ENCODE results near the gene AP3S1.

The AP3S1 gene

DNA sequence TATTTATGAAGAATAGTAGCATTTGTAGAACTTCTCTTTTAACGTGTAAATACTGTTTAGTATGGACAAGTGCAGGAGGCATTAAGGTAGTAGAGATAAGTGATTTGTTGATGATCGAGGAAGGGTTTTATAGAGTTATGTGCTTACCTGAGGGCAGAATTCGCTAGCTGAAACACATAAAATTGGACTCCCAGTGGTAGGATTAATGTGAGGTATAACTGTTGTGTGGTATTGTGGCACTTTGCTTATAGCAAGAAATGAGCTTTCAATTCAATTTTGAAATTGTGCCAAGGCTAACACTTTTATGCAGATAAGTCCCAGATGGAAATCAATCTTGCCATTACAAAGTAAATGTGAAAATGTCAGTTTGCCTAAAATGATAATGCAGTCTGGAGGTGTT, 1.2 kb downstream of the AP3S1 start:
- peaks cover 57% of the 10 kb centered on the region for H3K4me1 Mint-ChIP-seq (ENCODE audit: low read depth)
- no peaks in the 10 kb centered on the region for H3K36me3 Mint-ChIP-seq
- peak overlapping the region; percentile 91 for H3K27ac Mint-ChIP-seq
- H3K4me3 Mint-ChIP-seq, result peak overlapping the region; percentile 96
- H3K9me3 Mint-ChIP-seq (ENCODE audit: low read depth), result no peaks in the 10 kb centered on the region
- no peaks in the 10 kb centered on the region for H3K27me3 Mint-ChIP-seq

GRCh38 chr5:115843444-115844130, 1.9 kb downstream of the AP3S1 start:
- Mint-ChIP-seq H3K27me3 (no peaks in the 10 kb centered on the region), H3K4me3 (peak overlapping the region; percentile 96), H3K27ac (no peak overlapping the region), H3K9me3 (ENCODE audit: low read depth) (no peaks in the 10 kb centered on the region), H3K4me1 (ENCODE audit: low read depth) (peaks cover 52% of the 10 kb centered on the region), H3K36me3 (no peaks in the 10 kb centered on the region)

DNA sequence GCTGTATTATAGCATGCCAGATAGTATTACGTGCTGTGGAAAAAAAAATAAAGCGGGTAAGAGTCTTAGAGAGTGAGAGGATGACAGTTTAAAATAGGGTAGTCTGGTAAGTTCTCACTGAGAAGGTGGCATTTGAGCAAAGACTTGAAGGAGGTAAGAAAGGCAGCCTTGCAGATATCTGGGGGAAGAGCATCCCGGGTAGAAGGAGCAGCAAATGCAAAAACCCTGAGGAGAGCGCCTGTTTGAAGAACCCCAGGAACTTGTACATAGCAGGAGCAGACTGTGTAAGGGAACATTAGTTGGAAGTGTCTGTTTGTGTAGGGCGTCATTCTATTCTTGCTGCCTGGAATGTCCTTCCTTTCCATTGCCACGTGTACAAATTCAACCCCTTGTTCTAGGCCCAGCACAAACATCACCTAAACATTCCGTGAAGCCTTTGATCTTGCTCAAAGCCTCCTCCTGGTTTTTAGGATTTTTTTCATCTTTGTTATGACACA, 2.6 kb downstream of the AP3S1 start:
- Mint-ChIP-seq H3K4me1 (ENCODE audit: low read depth) (peaks cover 49% of the 10 kb centered on the region), H3K9me3 (ENCODE audit: low read depth) (no peaks in the 10 kb centered on the region), H3K27me3 (no peaks in the 10 kb centered on the region), H3K27ac (no peak overlapping the region), H3K36me3 (no peaks in the 10 kb centered on the region), H3K4me3 (no peak overlapping the region)

DNA sequence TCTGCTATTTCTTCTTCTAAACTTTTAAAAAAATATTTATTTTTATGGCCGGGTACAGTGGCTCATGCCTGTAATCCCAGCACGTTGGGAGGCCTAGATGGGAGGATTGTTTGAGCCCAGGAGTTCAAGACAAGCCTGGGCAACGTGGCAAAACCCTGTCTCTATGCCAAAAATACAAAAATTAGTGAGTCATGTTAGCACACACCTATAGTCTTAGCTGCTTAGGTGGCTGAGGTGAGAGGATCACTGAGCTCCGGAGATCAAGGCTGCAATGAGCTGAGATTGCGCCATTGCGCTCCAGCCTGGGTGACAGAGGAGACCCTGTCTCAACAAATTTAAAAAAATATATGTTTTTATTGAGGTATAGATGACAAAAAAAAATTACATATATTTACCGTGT, 5.6 kb downstream of the AP3S1 start:
- no peaks in the 10 kb centered on the region for H3K36me3 Mint-ChIP-seq
- peaks cover 45% of the 10 kb centered on the region for H3K4me1 Mint-ChIP-seq (ENCODE audit: low read depth)
- no peaks in the 10 kb centered on the region for H3K9me3 Mint-ChIP-seq (ENCODE audit: low read depth)
- no peak overlapping the region for H3K27ac Mint-ChIP-seq
- H3K27me3 Mint-ChIP-seq, result no peaks in the 10 kb centered on the region
- no peak overlapping the region for H3K4me3 Mint-ChIP-seq

DNA sequence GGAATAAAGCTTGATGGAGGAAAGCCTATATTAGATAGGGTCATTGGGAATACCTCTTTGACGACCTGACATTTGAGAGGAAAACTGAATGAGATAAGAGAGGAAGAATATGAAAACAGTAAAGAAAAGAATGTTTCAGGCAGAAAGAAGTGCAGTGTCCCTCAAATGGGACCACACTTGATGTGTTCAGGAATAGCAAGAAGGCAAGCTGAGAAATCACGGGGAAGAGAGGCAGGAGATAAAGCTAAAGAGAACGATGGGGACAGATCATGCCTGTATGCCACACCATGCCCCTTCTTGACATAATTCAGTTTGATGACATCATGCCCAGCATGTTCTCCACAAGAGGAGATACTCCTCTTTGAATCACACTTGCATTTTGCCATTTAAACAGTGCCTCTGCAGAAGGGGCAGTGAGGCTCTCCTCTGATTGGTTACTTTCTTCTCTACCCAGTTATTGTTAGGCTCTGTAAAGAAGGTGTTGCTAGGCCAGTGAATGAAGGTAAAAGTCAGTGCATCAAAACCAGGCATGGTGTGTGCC, 7.6 kb downstream of the AP3S1 start:
- Mint-ChIP-seq H3K4me3 (no peak overlapping the region), H3K27ac (no peak overlapping the region)

GRCh38 chr5:115850744-115851416, 9.1 kb downstream of the AP3S1 start:
- peaks cover 11% of the 10 kb centered on the region for H3K9me3 Mint-ChIP-seq (ENCODE audit: low read depth)
- no peak overlapping the region for H3K4me3 Mint-ChIP-seq
- H3K27ac Mint-ChIP-seq, result peak overlapping the region; percentile 13
- H3K4me1 Mint-ChIP-seq (ENCODE audit: low read depth), result peaks cover 19% of the 10 kb centered on the region
- peaks cover 6% of the 10 kb centered on the region for H3K36me3 Mint-ChIP-seq
- no peaks in the 10 kb centered on the region for H3K27me3 Mint-ChIP-seq

More for the DNA sequence above, 7.6 kb downstream of the AP3S1 start:
- Mint-ChIP-seq H3K27me3 (no peaks in the 10 kb centered on the region), H3K36me3 (peaks cover 6% of the 10 kb centered on the region), H3K9me3 (ENCODE audit: low read depth) (peaks cover 11% of the 10 kb centered on the region), H3K4me1 (ENCODE audit: low read depth) (peaks cover 31% of the 10 kb centered on the region)

DNA sequence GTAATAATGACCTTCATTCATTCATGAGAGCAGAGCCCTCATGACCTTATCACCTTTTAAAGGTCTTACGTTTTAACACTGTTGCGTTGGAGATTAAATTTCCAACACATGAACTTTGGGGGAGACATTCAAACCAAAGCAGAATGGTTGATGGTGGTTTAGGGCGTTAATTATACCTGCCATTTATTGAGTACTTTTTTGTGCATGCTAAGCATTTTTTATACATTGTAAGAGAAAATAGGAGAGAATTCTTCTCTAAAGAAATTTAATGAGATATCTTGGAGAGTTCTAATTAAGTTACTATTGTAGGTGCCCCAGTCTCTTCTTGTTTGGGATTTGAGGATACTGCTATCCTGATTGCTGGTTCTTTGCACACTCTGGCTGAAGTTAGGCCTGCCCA, 12.4 kb downstream of the AP3S1 start:
- peaks cover 6% of the 10 kb centered on the region for H3K36me3 Mint-ChIP-seq
- peaks cover 33% of the 10 kb centered on the region for H3K4me1 Mint-ChIP-seq (ENCODE audit: low read depth)
- H3K9me3 Mint-ChIP-seq (ENCODE audit: low read depth), result peaks cover 11% of the 10 kb centered on the region
- H3K27me3 Mint-ChIP-seq, result no peaks in the 10 kb centered on the region
- H3K4me3 Mint-ChIP-seq, result no peak overlapping the region
- H3K27ac Mint-ChIP-seq, result no peak overlapping the region

DNA sequence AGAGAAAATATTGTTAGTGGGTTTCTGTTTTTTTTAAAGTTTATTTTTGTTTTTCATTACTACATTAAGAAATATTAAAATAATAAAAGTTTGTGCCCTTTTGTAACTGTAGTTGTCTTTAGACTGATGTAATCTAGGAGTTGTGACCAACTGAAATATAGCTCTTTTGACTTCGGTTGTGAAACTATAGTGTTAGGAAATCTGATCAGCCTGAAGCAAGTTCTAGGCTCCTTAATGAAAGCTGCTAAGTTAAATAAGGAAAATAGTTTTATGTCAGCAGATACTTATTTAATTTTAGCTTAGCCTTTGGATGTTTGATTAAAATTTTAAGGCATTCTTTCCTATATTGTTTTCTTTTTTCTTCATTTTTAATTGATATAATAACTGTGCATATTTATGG, 14.2 kb downstream of the AP3S1 start:
- Mint-ChIP-seq H3K27ac (no peak overlapping the region), H3K36me3 (peaks cover 6% of the 10 kb centered on the region), H3K4me3 (no peak overlapping the region), H3K4me1 (ENCODE audit: low read depth) (peaks cover 23% of the 10 kb centered on the region), H3K9me3 (ENCODE audit: low read depth) (peaks cover 11% of the 10 kb centered on the region), H3K27me3 (no peaks in the 10 kb centered on the region)

- Mint-ChIP-seq H3K36me3 (peaks cover 8% of the 10 kb centered on the region), H3K27me3 (no peaks in the 10 kb centered on the region), H3K4me1 (ENCODE audit: low read depth) (peaks cover 23% of the 10 kb centered on the region), H3K4me3 (no peak overlapping the region), H3K9me3 (ENCODE audit: low read depth) (peaks cover 11% of the 10 kb centered on the region), H3K27ac (no peak overlapping the region)
Measured at GRCh38 chr5:115857057-115857479, 15.3 kb downstream of the AP3S1 start.

GRCh38 chr5:115857626-115858349, 16.1 kb downstream of the AP3S1 start:
- H3K4me1 Mint-ChIP-seq (ENCODE audit: low read depth), result peaks cover 23% of the 10 kb centered on the region
- no peak overlapping the region for H3K4me3 Mint-ChIP-seq
- peaks cover 11% of the 10 kb centered on the region for H3K9me3 Mint-ChIP-seq (ENCODE audit: low read depth)
- no peaks in the 10 kb centered on the region for H3K27me3 Mint-ChIP-seq
- no peak overlapping the region for H3K27ac Mint-ChIP-seq
- peaks cover 8% of the 10 kb centered on the region for H3K36me3 Mint-ChIP-seq

DNA sequence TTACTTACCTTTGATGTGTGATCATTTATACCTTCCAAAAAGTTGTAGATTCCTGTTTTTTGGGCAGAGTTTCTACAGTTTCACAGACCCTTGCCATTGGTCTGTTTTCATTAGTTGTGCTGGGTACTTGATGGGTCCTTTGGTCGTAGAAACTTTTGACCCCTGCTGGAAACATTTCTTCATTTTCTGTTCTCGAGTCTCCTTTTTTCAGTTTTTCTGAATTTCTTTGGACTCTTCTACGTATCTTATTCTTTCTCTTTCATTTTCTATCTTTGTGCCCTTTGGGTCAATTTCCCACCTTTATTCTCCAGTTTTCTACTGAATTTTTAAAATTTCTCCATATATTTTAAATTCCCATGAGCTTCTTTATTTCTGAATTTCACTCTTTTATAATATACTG, 16.7 kb downstream of the AP3S1 start:
- H3K27ac Mint-ChIP-seq, result no peak overlapping the region
- no peak overlapping the region for H3K4me3 Mint-ChIP-seq
- peaks cover 8% of the 10 kb centered on the region for H3K36me3 Mint-ChIP-seq
- H3K9me3 Mint-ChIP-seq (ENCODE audit: low read depth), result peaks cover 6% of the 10 kb centered on the region
- peaks cover 23% of the 10 kb centered on the region for H3K4me1 Mint-ChIP-seq (ENCODE audit: low read depth)
- no peaks in the 10 kb centered on the region for H3K27me3 Mint-ChIP-seq

DNA sequence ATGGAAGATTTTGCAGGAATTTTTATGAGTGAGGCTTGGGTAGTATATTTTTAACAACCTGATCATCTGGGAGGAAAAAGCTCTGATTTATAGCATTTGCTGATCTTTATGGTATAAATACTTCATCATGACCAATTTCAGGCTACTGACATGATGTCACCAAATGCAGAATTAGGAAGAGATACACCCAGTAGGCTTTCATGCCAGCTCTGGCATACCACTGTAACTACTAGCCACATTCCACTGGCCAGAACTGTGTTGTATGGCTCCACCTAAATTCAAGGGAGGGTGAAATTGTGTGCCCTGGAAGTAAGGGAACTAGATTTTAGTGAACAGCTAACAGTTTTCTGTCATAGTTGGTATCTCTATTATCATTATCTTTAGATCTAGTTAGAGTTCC, 17.6 kb downstream of the AP3S1 start:
- Mint-ChIP-seq H3K9me3 (ENCODE audit: low read depth) (no peaks in the 10 kb centered on the region), H3K27ac (no peak overlapping the region), H3K36me3 (peaks cover 2% of the 10 kb centered on the region), H3K4me3 (no peak overlapping the region), H3K27me3 (no peaks in the 10 kb centered on the region), H3K4me1 (ENCODE audit: low read depth) (peaks cover 21% of the 10 kb centered on the region)

- no peaks in the 10 kb centered on the region for H3K9me3 Mint-ChIP-seq (ENCODE audit: low read depth)
- peaks cover 6% of the 10 kb centered on the region for H3K4me1 Mint-ChIP-seq (ENCODE audit: low read depth)
- H3K4me3 Mint-ChIP-seq, result no peak overlapping the region
- no peaks in the 10 kb centered on the region for H3K27me3 Mint-ChIP-seq
- H3K36me3 Mint-ChIP-seq, result peaks cover 26% of the 10 kb centered on the region
- no peak overlapping the region for H3K27ac Mint-ChIP-seq
Measured at GRCh38 chr5:115869256-115869795, 27.6 kb downstream of the AP3S1 start.

DNA sequence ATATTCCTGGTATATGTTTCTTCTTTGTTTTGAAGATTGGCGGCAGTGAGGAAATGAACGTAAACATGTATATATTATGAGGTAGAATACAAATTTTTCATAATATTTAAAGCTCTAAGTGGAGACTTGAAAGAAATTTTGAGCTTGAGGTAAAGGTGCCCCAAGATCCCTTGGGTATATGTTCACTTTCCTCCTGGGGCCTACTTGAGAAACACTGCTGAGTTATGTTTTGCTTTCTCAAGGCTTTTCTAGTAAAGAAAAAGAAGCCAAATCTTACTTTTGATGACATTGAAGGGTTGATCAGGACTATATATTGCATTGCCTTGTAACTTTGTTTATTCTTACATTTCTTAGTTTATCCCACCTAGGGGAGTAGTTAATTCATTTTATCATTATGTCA, 30.7 kb downstream of the AP3S1 start:
- H3K27me3 Mint-ChIP-seq, result no peaks in the 10 kb centered on the region
- H3K36me3 Mint-ChIP-seq, result peaks cover 44% of the 10 kb centered on the region
- no peak overlapping the region for H3K27ac Mint-ChIP-seq
- no peaks in the 10 kb centered on the region for H3K4me1 Mint-ChIP-seq (ENCODE audit: low read depth)
- no peak overlapping the region for H3K4me3 Mint-ChIP-seq
- no peaks in the 10 kb centered on the region for H3K9me3 Mint-ChIP-seq (ENCODE audit: low read depth)

- H3K27me3 Mint-ChIP-seq, result no peaks in the 10 kb centered on the region
- no peaks in the 10 kb centered on the region for H3K9me3 Mint-ChIP-seq (ENCODE audit: low read depth)
- no peak overlapping the region for H3K27ac Mint-ChIP-seq
- H3K36me3 Mint-ChIP-seq, result peaks cover 53% of the 10 kb centered on the region
- no peak overlapping the region for H3K4me3 Mint-ChIP-seq
- H3K4me1 Mint-ChIP-seq (ENCODE audit: low read depth), result no peaks in the 10 kb centered on the region
Measured at GRCh38 chr5:115873392-115873791, 31.7 kb downstream of the AP3S1 start.

Data from activated naive CD8-positive, alpha-beta T cell (primary cell).